HG03354 (cell line): Measurements from ENCODE around the gene GNL3.

Source experiments
- ATAC-seq: cut with Tn5 transposase; IDR thresholded peaks from one replicate; pipeline ENCODE4 v1.9.1; 2021; ENCODE audit warnings: mild to moderate bottlenecking; ENCODE audit not compliant: unreplicated experiment, poor library complexity, severe bottlenecking

The GNL3 gene

GRCh38 chr3:52685285-52685708 lies 535 bp upstream of the GNL3 start:
- peak; percentile 79 for ATAC-seq

DNA sequence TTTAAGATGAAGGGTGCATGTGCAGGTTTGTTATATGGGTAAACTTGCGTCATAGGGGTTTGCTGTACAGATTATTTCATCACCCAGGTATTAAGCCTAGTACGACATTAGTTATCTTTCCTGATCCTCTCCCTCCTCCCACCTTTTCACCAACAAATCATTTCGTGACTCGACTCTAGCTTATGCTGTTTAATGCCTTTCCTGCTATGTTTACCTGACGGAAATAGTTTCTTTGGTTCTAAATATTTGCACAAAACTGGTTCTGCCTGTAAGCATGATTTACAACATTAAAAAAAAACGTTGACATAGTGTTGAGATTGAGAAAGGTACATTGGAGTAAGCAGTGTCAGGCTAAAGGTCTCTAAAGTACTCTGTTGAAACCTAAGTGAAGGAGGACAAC lies 2.4 kb downstream of the GNL3 start:
- no peak for ATAC-seq

DNA sequence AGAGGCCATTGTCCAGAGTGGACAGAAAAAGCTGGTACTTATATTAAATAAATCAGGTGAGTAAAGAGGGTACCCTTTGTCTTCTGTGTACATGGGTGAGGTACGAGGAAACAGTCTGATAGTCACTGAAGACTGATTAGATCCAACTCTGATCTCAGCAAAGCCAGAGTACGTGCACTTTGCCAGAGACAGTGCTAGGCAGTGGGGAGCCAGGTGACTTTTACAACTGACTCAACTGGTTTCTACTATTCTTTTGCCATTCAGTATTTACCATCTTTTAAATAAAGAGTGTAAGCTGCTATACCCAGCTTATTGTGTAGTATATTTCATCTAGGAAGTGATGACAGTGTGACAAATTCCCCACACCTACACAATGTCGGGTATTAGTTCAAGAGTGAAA lies 3.3 kb downstream of the GNL3 start:
- no peak for ATAC-seq

- ATAC-seq: no peak
These were observed 4.7 kb downstream of the GNL3 start for GRCh38 chr3:52690560-52690959.

DNA sequence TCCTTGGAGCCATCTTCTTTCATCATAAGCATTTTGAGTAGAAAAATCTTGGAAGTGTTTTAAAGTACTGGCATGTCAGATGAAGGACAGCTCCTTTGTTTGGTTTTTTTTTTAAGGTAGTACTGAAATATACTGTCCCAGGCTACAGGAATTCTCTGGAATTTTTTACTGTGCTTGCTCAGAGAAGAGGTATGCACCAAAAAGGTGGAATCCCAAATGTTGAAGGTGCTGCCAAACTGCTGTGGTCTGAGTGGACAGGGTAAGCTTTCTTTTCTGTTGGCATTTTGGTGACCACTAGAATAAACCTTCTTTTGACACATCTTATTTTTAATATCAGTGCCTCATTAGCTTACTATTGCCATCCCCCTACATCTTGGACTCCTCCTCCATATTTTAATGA lies 7.2 kb downstream of the GNL3 start:
- no peak for ATAC-seq

- no peak for ATAC-seq
These were observed 8.8 kb downstream of the GNL3 start for GRCh38 chr3:52694528-52695189.

DNA sequence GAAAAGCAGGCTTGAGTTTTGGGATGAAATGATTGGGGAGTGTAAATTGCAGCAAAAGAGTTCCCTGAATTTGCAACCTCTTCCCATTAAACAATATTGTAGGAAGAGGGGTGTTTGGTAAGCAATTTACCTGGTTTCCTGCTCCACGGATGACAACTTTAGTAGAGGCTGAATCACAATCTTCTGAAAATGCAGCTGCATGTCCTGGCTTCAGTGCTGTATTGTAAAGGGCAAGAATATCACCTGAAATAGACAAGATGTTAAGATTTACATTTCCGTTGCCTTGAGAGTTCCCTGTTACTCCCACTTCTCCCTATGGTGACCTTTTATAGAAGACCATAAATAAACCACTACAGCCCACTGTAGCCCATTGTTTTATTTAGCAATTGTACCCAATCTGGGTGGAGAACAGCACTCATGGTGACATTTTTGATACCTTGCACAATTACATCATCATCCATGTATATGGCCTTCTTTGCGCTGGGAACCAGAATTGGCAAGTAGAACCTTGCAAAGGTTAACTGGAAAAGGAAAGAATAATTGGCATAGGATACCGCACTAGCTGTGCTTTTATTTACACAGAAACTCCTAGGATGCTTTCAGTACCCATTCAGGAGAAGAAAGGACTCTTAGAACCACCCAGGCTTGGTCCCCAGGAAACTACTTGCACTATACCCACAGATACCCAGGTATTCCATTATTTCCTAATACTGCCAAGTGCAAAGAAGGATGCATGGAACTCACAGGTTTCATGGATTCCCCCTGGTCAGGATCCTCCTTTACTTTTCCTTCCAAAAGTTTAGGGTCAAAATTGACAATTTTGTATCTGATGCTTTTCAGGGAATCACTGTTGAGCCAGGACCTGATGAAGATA lies 10.2 kb downstream of the GNL3 start:
- ATAC-seq: no peak

- ATAC-seq: no peak
These were observed 11.2 kb downstream of the GNL3 start for GRCh38 chr3:52696830-52697631.

DNA sequence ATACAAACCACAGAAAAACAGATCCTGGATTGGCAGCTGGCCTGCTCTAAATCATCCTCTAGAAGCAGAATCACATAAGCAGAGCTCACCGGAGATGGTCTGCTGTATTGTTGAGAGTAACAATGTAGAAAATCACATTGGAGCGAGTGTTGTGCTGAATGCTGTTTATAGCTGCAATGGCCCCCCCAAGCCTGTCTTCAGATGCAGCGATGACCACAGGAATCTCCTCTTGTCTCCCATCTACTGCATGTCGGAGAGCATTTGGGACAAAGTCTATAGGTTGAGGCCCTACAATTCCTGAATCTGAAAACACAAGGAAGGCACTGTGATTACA lies 11.8 kb downstream of the GNL3 start:
- no peak for ATAC-seq

DNA sequence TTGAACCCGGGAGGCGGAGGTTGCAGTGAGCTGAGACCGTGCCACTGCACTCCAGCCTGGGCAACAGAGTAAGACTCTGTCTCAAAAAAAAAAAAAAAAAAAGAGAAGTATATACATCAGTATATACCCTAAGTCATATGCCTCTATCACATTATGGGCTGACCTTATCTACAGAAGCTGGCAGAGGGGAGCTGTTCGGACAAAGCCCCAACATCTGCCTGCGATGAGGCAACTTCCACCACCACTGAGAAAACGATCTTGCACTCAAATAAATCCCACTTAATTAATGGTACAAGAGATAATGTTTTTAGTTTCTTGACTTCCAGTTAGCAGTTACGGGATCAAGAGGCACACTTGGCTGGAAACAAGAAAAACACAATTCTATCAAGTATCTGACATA lies 17.5 kb downstream of the GNL3 start:
- no peak for ATAC-seq

GRCh38 chr3:52704611-52705437 lies 19.0 kb downstream of the GNL3 start:
- ATAC-seq: peak; percentile 9

- peak; percentile 51 for ATAC-seq
These were observed 19.5 kb downstream of the GNL3 start for GRCh38 chr3:52705438-52705687.

DNA sequence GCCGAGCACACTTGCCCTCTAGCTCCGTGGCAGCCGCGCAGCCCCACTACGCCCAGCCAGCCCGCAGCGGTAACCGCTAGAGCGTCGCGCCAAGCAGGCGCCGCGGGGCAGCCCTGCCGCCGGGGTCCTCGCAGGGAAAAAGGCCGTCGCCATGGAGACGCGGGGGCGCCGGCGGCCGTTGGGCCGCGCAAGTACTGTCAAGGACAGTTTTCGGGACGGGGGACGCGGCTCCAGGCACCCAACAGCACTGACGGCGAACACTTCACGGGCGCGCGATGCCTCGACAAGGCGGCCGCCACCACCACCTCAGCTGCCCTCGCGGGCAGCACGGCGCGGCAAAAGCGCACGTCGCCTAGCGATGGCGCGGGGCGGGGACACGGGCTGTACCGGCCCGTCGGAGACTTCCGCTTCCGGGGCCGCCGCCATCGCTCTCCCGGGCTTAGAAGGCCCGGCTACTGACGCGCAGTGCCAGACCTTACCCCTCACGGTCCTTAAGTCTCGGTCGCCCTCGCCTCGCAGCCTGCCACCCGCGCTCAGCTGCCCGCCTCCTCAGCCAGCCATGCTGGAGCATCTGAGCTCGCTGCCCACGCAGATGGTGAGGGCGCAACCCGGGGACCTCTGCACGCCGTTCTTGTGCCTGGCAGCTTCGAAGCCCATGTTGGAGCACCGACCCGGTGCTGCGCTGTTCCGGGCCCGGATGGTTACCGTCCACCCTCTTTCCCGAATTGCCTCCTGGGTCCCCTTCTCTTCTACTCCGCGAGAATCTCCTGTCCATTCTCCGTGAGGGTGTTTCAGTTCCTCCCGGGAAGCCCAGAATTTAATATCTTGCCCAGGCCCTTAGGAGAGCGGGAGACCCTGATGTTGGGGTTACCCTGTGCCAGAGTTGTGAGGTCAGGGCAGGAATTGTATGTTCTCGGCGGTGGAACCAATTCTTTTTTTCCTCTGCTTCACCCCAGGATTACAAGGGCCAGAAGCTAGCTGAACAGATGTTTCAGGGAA lies 20.2 kb downstream of the GNL3 start, which contains the start of the genes GLT8D1 and SPCS1:
Gene GLT8D1, minus strand, starts transcription at position 104 of the 999 bp plus-strand sequence. CDS start 5,331 bp downstream, outside the sequence.
Gene SPCS1, plus strand, starts transcription at position 419 of the 999 bp plus-strand sequence. Its CDS starts 141 bp downstream, at position 560.
- ATAC-seq: peak; percentile 87

GRCh38 chr3:52707585-52707984 lies 21.8 kb downstream of the GNL3 start:
- no peak for ATAC-seq

GRCh38 chr3:52710512-52710911 lies 24.7 kb downstream of the GNL3 start:
- no peak for ATAC-seq

DNA sequence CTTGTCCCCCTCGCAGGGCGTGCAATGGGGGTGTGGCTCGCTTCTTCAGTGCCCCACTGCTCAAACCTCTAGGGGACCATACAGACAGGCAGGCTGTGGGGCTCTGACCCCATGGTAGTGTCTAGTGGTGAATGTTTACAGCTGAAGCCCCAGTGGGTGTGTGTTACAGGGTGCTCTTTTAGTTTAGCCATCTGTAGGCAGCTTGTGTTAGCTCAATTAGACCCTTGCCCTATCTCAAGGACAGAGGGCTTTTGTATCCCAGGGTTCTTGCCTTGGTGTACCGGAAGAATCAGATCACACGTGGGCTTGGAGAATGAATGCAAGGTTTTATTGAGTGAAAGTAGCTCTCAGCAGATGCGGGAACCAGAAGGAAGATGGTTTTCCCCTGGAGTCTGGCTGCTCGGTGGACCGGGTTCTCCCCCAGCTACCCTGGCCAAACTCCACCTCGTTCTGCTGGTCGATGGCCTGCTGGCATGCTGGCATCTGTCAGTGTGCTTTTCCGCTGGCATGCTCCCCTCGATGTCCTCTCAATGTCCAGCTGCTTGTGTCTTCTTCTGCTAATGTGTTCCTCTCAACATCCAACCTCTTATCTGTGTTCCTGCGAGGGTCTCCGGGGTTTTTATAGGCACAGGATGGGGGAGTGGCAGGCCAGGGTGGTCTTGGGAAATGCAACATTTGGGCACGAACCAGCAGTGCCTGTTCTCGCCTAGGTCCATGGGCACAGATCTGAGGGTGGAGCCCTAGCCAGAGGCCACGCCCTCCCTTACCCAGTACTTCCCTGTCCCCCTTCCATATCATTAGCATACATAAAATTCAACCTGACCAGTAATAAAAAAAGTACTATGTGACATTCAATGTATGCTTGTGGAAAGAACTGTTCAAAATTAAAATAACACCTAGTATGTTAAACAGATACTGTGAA lies 26.7 kb downstream of the GNL3 start:
- no peak for ATAC-seq
